ENCODE measurements around the gene FGFR1OP2.
A peak's percentile ranks its signal among the peaks of the same experiment; 100 is the strongest.

Gene FGFR1OP2

GRCh38 chr12:27001663-27002062, 63.4 kb downstream of the FGFR1OP2 start:
- no peak for DNase-seq (ENCODE audit: low read depth in 1 of 2, low spot score in 1 of 2)

- no peak for DNase-seq (ENCODE audit: low read depth in 1 of 2, low spot score in 1 of 2)
Observed at GRCh38 chr12:27002141-27002540, 63.9 kb downstream of the FGFR1OP2 start.

GRCh38 chr12:27003421-27004381, 65.4 kb downstream of the FGFR1OP2 start:
- DNase-seq (ENCODE audit: low read depth in 1 of 2, low spot score in 1 of 2), result no peak

- DNase-seq (ENCODE audit: low read depth in 1 of 2, low spot score in 1 of 2), result no peak
Observed at GRCh38 chr12:27005495-27005894, 67.2 kb downstream of the FGFR1OP2 start.

- no peak for DNase-seq (ENCODE audit: low read depth in 1 of 2, low spot score in 1 of 2)
Observed at GRCh38 chr12:27006797-27007467, 68.7 kb downstream of the FGFR1OP2 start.

- no peak for DNase-seq (ENCODE audit: low read depth in 1 of 2, low spot score in 1 of 2)
Observed at GRCh38 chr12:27008081-27008480, 69.8 kb downstream of the FGFR1OP2 start.

- no peak for DNase-seq (ENCODE audit: low read depth in 1 of 2, low spot score in 1 of 2)
Observed at GRCh38 chr12:27009881-27010301, 71.6 kb downstream of the FGFR1OP2 start.

- no peak for DNase-seq (ENCODE audit: low read depth in 1 of 2, low spot score in 1 of 2)
Observed at GRCh38 chr12:27012239-27012981, 74.1 kb downstream of the FGFR1OP2 start.

- DNase-seq (ENCODE audit: low read depth in 1 of 2, low spot score in 1 of 2), result no peak
Observed at GRCh38 chr12:27012982-27013255, 74.6 kb downstream of the FGFR1OP2 start.

- no peak for DNase-seq (ENCODE audit: low read depth in 1 of 2, low spot score in 1 of 2)
Observed at GRCh38 chr12:27013611-27014084, 75.4 kb downstream of the FGFR1OP2 start.

GRCh38 chr12:27014085-27014858, 76.0 kb downstream of the FGFR1OP2 start, which contains the start of gene TM7SF3:
TSS of gene TM7SF3 (minus strand) at chr12:27014384. CDS start at chr12:27014168, 216 bp downstream.
- DNase-seq (ENCODE audit: low read depth in 1 of 2, low spot score in 1 of 2), result peak; percentile 89 to 94

GRCh38 chr12:27014859-27015729, 76.8 kb downstream of the FGFR1OP2 start:
- no peak for DNase-seq (ENCODE audit: low read depth in 1 of 2, low spot score in 1 of 2)

GRCh38 chr12:27015730-27016076, 77.4 kb downstream of the FGFR1OP2 start:
- no peak for DNase-seq (ENCODE audit: low read depth in 1 of 2, low spot score in 1 of 2)

Data from activated T-helper 1 cell treated with anti-CD3 and anti-CD28 coated beads, Interleukin-2, amount 50 U/mL, for 16 hours (primary cell).